Liver (tissue), 9 donors: ENCODE data around the gene GAST. TPM values are rescaled to one million over a fixed set of nuclear protein-coding genes. Genes with fewer than 3 reads are reported as not detected.

ENCODE experiments used
- DNase-seq: peaks from one replicate; pipeline ENCODE4 v3.0.0-alpha.2; 2017; ENCODE audit warnings: low spot score
- H3K27ac ChIP-seq, 2 donors: one replicate each; pipeline ENCODE4 v1.7.0; 2013; ENCODE audit warnings: inconsistent platforms in 2 of 2, low read length in 2 of 2, control low read depth in 1 of 2, low read depth in 1 of 2, mild to moderate bottlenecking in 1 of 2
- H3K27me3 ChIP-seq, 4 donors: one replicate each; pipeline versions ENCODE4 v1.6.1 to v1.7.0; 2013; ENCODE audit warnings: low read length in 3 of 4, inconsistent platforms in 1 of 4, mild to moderate bottlenecking in 1 of 4, moderate library complexity in 1 of 4; ENCODE audit not compliant: control insufficient read depth in 4 of 4, insufficient read depth in 4 of 4
- H3K36me3 ChIP-seq, 4 donors: one replicate each; pipeline versions ENCODE4 v1.6.1 to v1.7.0; 2013; ENCODE audit warnings: low read length in 3 of 4, mild to moderate bottlenecking in 3 of 4, low read depth in 1 of 4, moderate library complexity in 1 of 4; ENCODE audit not compliant: control insufficient read depth in 4 of 4, insufficient read depth in 3 of 4
- H3K4me1 ChIP-seq, 4 donors: one replicate each; pipeline versions ENCODE4 v1.6.1 to v1.7.0; 2013; ENCODE audit warnings: low read length in 3 of 4, mild to moderate bottlenecking in 3 of 4, moderate library complexity in 1 of 4; ENCODE audit not compliant: control insufficient read depth in 4 of 4, insufficient read depth in 4 of 4
- H3K4me3 ChIP-seq, 3 donors: one replicate each; pipeline versions ENCODE4 v1.6.1 to v1.7.0; 2013; ENCODE audit warnings: low read length in 3 of 3, control low read depth in 1 of 3, low read depth in 1 of 3, mild to moderate bottlenecking in 1 of 3
- H3K9ac ChIP-seq, 2 donors: one replicate each; pipeline ENCODE4 v1.7.0; 2013; ENCODE audit warnings: low read length in 2 of 2, mild to moderate bottlenecking in 2 of 2, moderate library complexity in 2 of 2, control low read depth in 1 of 2, low read depth in 1 of 2
- H3K9me3 ChIP-seq, 4 donors: one replicate each; pipeline versions ENCODE4 v1.6.1 to v1.7.0; 2013; ENCODE audit warnings: low read length in 3 of 4; ENCODE audit not compliant: control insufficient read depth in 4 of 4
- CTCF ChIP-seq: fragments of 150-350 bp; IDR thresholded peaks from 2 replicates; pipeline ENCODE4 v1.5.1; 2017; ENCODE audit warnings: improper control_type of control experiment, low read depth, low read length; ENCODE audit not compliant: missing input control
- EGR1 ChIP-seq, 2 donors: IDR thresholded peaks; 2 replicates each; pipeline ENCODE4 v1.6.1; 2016 to 2018; ENCODE audit warnings: antibody characterized with exemption in 2 of 2, low read depth in 2 of 2
- FOXA1 ChIP-seq: IDR thresholded peaks from 2 replicates; pipeline ENCODE4 v1.6.1; 2016; ENCODE audit warnings: antibody characterized with exemption
- FOXA2 ChIP-seq: IDR thresholded peaks from 2 replicates; pipeline ENCODE4 v1.6.1; 2016; ENCODE audit warnings: antibody characterized with exemption
- GABPA ChIP-seq, 2 donors: IDR thresholded peaks in 1 of 2; conservative IDR thresholded peaks in 1 of 2; 2 replicates each; pipeline ENCODE4 v1.6.1; 2016; ENCODE audit warnings: antibody characterized with exemption in 2 of 2, mild to moderate bottlenecking in 1 of 2, moderate library complexity in 1 of 2
- HNF4A ChIP-seq, 2 donors: conservative IDR thresholded peaks; 2 replicates each; pipeline ENCODE4 v1.6.1; 2016; ENCODE audit warnings: antibody characterized with exemption in 2 of 2, mild to moderate bottlenecking in 2 of 2
- HNF4G ChIP-seq: IDR thresholded peaks from 2 replicates; pipeline ENCODE4 v1.6.1; 2016; ENCODE audit warnings: antibody characterized with exemption
- JUND ChIP-seq, 2 donors: IDR thresholded peaks; 2 replicates each; pipeline ENCODE4 v1.6.1; 2016; ENCODE audit warnings: antibody characterized with exemption in 2 of 2
- NR2F2 ChIP-seq: IDR thresholded peaks from 2 replicates; pipeline ENCODE4 v1.6.1; 2016; ENCODE audit warnings: antibody characterized with exemption
- RAD21 ChIP-seq, 2 donors: IDR thresholded peaks; 2 replicates each; pipeline ENCODE4 v1.6.1; 2016; ENCODE audit warnings: antibody characterized with exemption in 2 of 2, mild to moderate bottlenecking in 2 of 2
- RXRA ChIP-seq, 2 donors: IDR thresholded peaks; 2 replicates each; pipeline ENCODE4 v1.6.1; 2017 to 2018; ENCODE audit warnings: antibody characterized with exemption in 2 of 2, mild to moderate bottlenecking in 1 of 2
- SP1 ChIP-seq: IDR thresholded peaks from 2 replicates; pipeline ENCODE4 v1.6.1; 2018; ENCODE audit warnings: antibody characterized with exemption, mild to moderate bottlenecking
- TAF1 ChIP-seq: conservative IDR thresholded peaks from 2 replicates; pipeline ENCODE4 v1.6.1; 2016; ENCODE audit warnings: antibody characterized with exemption, mild to moderate bottlenecking
- YY1 ChIP-seq: IDR thresholded peaks from 2 replicates; pipeline ENCODE4 v1.6.1; 2016; ENCODE audit warnings: antibody characterized with exemption, mild to moderate bottlenecking
- ZBTB33 ChIP-seq: IDR thresholded peaks from 2 replicates; pipeline ENCODE4 v1.6.1; 2016; ENCODE audit warnings: antibody characterized with exemption
- whole genome bisulfite sequencing: extraction: QIAGEN DNeasy Blood & Tissue Kit; methylation state at CpG from one replicate; pipeline ENCODE4 v1.1.7; 2013; 5-methylcytosine and 5-hydroxymethylcytosine counted together
- polyA plus RNA-seq, 2 donors: library from polyadenylated mRNA; stranded (reverse) in 1 of 2; unstranded in 1 of 2; fragments of 200-250 nt in 1 of 2; fragments of >200 nt in 1 of 2; fragmentation: Nextera tagmentation in 1 of 2; extraction: Ambion mirVana in 1 of 2; gene quantifications; one replicate each; pipeline versions ENCODE4 v1.2.1 to v1.2.3, GENCODE V29; 2013 to 2015
- total RNA-seq, 2 donors: library from RNA; depleted of rRNA; stranded (reverse); fragments of >200 nt; gene quantifications; one replicate each; pipeline ENCODE4 v1.2.3, GENCODE V29; 2014
- TF ChIP-seq, protein P1 (sequence below): IDR thresholded peaks from 2 replicates; pipeline ENCODE4 v1.6.1; 2016; ENCODE audit warnings: antibody characterized with exemption
- donor health status: healthy.
- donor health status: healthy.
- donor health status: healthy.
- donor health status: healthy.
- donor health status: healthy.

The GAST gene
- total and polyA plus RNA-seq, 4 donors: not detected

DNA sequence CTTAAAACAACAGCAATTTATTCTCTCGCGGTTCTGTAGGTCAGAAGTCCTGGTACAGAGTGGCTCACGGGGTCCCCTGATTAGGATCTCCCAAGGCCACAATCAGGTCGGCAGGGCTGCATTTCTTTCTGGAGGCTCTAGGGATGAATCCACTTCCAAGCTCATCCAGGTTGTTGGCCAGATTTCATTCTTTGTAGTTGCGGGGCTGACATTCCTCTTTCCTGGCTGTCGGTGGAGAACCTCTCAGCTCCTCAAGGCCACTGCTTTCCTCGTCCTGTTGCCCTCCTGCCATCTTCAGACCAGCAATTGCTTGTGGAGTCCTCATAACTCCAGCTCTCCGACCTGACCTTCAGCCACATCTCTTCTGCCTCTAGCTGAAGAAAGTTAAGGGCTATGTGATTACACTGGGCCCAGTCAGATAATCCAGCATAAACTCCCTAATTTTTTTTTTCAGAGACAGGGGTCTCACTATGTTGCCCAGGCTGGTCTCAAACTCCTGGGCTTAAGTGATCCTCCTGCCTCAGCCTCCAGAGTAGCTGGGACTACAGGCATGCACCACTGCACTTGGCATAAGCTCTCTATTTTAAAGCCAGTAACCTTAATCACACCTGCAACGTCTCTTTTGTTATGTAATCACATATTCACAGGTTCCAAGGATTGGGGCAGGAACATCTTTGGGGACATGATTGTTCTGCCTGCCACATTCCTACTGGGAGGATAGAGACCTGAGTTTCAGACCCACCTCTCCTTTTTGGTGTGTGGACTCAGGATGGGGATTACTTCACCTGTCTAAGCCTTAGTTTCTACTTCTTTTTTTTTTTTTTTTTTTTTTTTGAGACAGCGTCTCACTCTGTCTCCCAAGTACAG is 4.1 kb upstream of the GAST start:
- H3K27me3 ChIP-seq: no peaks in the 10 kb centered on the region
- H3K36me3 ChIP-seq: no peaks in the 10 kb centered on the region
- TF ChIP-seq YY1: no peak
- no peak for TF ChIP-seq SP1
- TF ChIP-seq NR2F2: no peak
- TF ChIP-seq JUND (IDR thresholded peaks at IDR 0.05): no peak
- TF ChIP-seq, protein P1, sequence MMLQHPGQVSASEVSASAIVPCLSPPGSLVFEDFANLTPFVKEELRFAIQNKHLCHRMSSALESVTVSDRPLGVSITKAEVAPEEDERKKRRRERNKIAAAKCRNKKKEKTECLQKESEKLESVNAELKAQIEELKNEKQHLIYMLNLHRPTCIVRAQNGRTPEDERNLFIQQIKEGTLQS: no peak
- TF ChIP-seq ZBTB33: no peak
- TF ChIP-seq TAF1: no peak
- no peak for TF ChIP-seq RXRA (IDR thresholded peaks at IDR 0.05)
- TF ChIP-seq FOXA1: no peak
- no peak for TF ChIP-seq HNF4G
- no peak overlapping the region for H3K4me3 ChIP-seq
- no peaks in the 10 kb centered on the region for H3K4me1 ChIP-seq
- 80% methylated on average over 10 of the region's 10 CpGs for WGBS
- no peak overlapping the region for H3K27ac ChIP-seq
- H3K9me3 ChIP-seq: no peaks in the 10 kb centered on the region
- no peak overlapping the region for H3K9ac ChIP-seq
- DNase-seq: no peak

DNA sequence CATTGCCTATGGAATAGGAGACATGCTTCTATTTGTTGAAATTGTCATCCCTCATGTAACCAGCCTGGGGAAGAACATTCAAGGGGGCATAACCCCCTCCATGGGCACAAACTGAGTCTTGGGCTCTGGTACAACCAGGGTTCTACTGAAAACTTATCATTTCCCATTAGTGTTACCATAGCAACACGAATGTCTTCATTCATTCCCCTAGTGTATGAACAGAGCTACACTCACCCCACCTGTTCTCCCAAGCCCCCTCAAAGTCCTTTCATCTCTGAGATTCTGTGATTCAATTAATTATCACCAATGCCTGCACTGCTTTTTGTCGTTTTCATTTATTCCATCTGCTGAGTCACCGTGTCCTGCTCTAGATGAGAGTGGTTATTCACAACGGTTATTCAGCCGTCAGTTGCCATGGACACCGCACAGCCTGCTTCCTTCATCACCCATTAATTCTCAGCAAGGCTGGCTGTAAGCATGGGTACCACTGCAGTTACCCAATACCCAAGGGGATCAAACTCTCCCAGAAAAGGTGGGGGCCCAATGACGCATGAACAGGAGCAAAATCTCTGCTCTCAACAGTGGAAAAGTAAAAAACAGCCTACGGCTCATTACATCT is 1.6 kb upstream of the GAST start:
- no peak overlapping the region for H3K9ac ChIP-seq
- TF ChIP-seq SP1 (no peak), JUND (IDR thresholded peaks at IDR 0.05) (no peak), FOXA2 (no peak), NR2F2 (no peak)
- TF ChIP-seq, protein P1: no peak
- H3K9me3 ChIP-seq: no peaks in the 10 kb centered on the region
- H3K4me1 ChIP-seq: no peaks in the 10 kb centered on the region
- no peak for DNase-seq
- no peaks in the 10 kb centered on the region for H3K36me3 ChIP-seq
- no peak overlapping the region for H3K4me3 ChIP-seq
- H3K27me3 ChIP-seq: no peaks in the 10 kb centered on the region
- WGBS: 75% methylated on average over 8 of the region's 8 CpGs
- H3K27ac ChIP-seq: no peak overlapping the region

DNA sequence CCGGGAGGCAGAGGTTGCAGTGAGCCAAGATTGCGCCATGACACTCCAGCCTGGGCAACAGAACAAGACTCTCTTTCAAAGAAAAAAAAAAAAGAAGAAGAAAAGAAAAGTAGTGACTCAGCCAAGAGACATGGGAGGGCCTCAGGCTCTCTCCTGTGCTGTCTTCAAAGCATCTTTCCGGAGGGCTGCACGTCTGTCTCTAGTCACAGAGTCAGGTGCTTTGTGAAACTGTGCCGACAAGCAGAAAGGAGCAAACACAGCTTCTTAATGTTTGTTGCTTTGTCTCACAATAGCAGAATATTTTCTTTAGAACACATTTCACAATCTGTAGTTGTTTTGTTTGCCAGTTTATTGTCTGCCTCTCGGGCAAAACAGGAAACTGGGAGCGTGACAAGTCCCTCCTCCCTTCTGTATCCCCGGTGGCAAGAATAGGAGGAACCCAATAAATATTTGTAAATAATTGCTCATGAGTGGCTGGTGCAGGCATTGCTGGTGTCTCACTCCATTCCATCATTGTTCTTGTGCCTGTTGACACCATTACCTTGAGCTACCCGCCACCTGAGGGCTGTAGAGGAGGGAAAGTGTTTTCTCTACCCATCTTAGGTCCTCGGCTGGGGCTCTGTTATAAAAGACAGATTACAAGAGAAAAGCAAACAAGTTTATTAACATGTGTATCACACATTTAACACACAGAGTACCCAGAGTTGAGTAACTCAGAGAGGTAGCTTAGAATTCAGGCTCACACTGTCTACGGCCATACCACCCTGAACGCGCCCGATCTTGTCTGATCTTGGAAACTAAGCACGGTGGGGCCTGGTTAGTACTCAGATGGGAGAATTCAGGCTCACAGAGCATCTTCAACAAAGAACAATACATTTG is 5.5 kb downstream of the GAST start:
- TF ChIP-seq FOXA1 (no peak), JUND (IDR thresholded peaks at IDR 0.05) (no peak), EGR1 (IDR thresholded peaks at IDR 0.05; ENCODE audit: low read depth in 2 of 2) (no peak), HNF4A (conservative IDR thresholded peaks at IDR 0.05) (no peak), NR2F2 (no peak), RAD21 (IDR thresholded peaks at IDR 0.05) (no peak), RXRA (IDR thresholded peaks at IDR 0.05) (no peak), ZBTB33 (no peak), TAF1 (no peak), YY1 (no peak), HNF4G (no peak), CTCF (no peak), GABPA (IDR thresholded peaks at IDR 0.05 in 1 of 2, conservative IDR thresholded peaks at IDR 0.05 in 1 of 2) (no peak)
- TF ChIP-seq, protein P1: no peak
- Histone ChIP-seq H3K27ac (no peak overlapping the region), H3K27me3 (no peaks in the 10 kb centered on the region), H3K9me3 (no peaks in the 10 kb centered on the region), H3K4me3 (no peak overlapping the region), H3K4me1 (peaks cover 0 to 4% (median 0%) of the 10 kb centered on the region in 4 donors), H3K9ac (no peak overlapping the region), H3K36me3 (no peaks in the 10 kb centered on the region)
- 73% methylated on average over 15 of the region's 15 CpGs for WGBS
- no peak for DNase-seq
